NCI-H82 treated with DMSO at 0.1 percent for 48 hours (cell line): Measurements from ENCODE around the gene TRIM41.
"Not testable (repeated sequence)": the region's sequence is repeated elsewhere in the genome, so short reads cannot be mapped to it uniquely, and the experiment has no call there.

Experiments
- DNase-seq: peaks from one replicate; lab custom pipeline; 2025; ENCODE audit not compliant: unreplicated experiment; lab: John Stamatoyannopoulos, UW

TRIM41 gene

GRCh38 chr5:181192337-181193046 lies 30.6 kb upstream of the TRIM41 start:
- no peak for DNase-seq

GRCh38 chr5:181193656-181194055 lies 29.4 kb upstream of the TRIM41 start:
- DNase-seq: no peak

GRCh38 chr5:181194489-181195248 lies 28.4 kb upstream of the TRIM41 start:
- DNase-seq: no peak

DNA sequence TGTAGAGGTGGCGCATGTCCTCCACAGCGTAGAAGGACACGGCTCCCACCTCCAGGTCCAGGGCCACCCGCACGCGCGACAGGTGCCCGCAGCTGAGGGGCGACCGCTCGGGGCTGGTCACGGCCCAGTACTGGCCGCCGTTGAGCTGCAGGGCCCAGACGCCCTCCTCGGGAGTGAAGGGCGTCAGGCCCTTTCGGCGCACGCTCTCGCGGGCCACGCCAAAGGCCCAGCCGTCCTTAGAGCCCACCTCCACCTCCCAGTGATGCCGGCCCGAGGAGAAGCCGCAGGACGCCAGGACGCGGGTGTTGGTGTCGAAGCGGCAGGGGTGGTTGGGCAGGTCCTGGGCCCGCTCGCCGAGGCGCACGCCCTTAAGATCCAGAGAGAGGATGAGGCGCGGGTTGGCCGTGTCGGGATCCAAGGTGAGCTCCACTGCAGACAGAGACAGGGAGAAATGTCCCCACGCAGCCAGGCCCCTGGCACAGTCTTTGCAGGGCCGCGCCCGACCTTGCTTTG lies 27.8 kb upstream of the TRIM41 start:
- no peak for DNase-seq

GRCh38 chr5:181197326-181197951 lies 25.6 kb upstream of the TRIM41 start:
- DNase-seq: no peak

- no peak for DNase-seq
These were observed 24.9 kb upstream of the TRIM41 start for GRCh38 chr5:181198106-181198685.

GRCh38 chr5:181198905-181199519 lies 24.1 kb upstream of the TRIM41 start:
- no peak for DNase-seq

DNA sequence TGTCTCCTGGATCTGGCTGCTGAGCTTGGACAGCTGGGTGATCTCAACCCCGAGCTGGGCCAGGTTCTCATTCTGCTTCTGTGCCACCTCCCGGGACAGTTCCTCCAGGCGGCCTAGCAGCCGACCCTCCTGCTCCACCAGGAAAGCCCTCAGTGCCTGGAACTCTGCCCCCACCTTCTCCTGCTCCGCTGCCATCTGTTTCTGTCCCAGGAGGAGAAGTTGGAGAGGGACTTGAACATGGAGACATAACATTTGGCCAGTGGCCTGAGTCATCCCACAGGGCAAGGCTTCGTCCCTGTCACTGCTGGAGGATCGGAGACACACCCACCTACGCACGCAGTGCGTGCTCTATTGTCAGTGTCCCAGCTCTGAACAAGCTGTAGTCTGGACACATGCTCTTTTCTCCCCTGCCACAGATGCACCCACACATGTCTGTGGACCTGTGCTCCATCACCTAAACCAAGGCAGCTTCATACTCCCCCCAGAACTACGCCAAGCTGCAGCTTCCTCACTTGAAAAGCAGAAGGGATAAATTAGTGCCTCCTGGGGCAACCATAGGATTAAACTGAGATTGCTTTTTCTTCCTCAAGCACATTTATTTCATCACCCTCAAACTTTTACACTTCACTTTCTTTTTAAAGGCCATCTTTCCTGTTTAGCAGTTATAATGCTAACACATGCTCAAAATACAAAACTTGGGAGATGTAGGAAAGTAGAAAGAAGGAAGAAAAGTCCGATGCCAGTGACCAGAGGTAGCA lies 23.0 kb upstream of the TRIM41 start:
- no peak for DNase-seq

DNA sequence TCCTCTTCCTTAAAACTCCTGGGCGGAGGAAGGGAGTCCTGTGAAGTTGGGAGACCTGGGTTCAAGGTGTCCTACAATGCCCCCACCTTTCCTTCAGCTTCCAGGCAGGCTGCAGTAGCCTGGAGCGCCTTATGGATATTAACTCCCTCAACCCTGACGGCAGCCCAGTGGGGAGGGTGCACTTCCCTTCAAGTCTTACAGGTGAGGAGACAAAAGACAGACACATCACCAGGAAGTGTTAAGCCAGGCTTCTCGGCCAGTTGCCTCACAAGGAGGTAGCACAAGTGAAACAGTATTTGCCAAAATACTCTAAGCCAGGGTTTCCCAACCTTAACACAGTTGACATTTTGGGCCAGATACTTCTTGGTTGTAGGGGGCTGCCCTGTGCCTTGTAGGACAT lies 22.3 kb upstream of the TRIM41 start:
- no peak for DNase-seq

- DNase-seq: no peak
These were observed 19.9 kb upstream of the TRIM41 start for GRCh38 chr5:181203093-181203711.

DNA sequence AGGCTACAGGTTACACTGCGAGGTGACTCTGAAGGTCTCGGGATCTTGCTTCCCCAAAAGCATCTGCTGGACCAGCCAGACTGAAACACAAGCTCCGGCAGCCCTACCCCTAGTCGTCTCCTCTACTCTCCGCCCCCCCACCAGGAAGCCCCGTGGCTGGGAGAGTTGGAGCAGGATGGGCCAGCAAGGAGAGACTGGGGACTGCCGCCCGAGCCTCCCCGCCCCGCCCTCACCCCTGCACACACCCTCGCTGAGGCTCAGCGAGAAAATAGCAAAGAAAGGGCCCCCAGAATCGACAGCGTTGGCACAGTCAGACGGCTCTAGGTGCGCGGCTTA lies 19.3 kb upstream of the TRIM41 start:
- DNase-seq: no peak

DNA sequence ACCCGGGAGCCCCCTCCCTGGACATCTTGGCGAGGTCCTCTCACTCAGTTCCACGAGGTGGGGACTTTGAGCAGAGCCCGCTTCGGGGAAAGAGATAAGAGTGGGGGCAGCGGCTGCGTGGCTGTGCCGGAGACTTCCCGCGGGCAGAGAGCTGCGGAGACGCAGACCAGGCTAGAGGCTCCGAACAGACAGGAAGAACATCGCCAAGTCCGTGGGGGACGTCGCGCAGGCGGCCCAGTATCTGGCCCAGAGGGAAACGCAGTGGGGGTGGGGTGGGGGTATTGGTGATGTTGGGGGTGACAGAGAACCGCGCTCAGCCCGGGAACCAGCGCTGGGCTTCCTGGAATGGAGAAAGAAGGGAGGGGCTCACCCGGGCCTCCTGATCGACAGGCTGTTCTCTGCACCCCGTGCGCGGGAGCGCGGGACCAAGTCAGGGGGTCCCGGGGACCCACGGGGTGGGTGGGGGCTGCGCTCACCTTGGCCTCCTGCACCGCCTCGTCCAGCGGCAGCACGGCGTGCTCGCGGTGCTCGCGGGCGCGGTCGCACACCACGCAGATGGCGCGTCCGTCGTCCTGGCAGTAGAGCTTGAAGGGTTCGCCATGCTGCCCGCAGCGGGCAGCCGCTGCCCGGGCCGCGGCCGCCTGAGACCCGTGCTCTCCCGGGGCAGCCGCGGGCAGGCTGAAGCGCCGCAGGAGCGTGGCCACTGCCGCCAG lies 18.8 kb upstream of the TRIM41 start:
- no peak for DNase-seq

DNA sequence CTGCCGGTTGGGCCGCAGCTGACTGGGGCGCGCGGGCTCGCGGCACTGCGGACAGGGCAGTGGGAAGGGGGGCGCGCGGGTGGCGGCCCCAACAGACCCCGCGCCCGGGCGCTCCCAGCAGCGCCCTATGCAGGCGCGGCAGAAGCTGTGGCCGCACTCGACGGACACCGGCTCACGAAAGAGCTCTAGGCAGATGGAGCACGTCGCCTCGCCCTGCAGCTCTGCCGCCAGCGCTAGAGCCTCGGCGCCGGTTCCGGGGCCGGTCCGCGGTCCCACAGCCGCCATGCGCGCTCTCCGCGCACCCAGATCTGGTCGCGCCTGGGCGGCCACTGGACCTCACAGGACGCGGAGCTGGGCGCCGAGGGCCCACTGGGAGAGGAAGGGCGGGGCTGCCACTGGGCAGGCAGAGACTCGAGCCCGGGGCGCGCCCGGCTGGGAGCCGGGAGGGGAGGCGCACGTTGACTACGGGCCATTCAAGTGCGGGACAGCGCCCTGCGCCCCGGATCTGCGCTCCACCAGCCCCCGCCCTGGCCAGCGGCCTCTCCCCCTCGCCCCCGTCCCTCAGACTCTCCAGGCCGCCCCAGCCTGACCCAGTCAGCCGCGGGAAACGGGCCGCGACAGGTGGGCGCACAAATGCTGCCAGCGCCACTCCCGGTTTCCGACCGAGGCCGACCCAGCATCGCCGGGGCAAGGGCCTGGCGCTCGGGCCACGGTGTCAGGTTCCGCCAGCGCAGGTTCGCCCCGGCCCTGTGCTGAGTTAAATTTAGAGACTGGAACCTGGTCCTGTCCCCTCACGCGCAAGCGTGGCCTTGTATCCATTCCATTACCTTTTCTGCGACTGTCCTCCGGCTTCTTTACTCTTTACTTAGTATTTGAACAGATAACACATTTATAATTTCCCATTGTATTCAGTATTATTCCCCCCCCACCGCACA lies 18.0 kb upstream of the TRIM41 start, which contains the start of gene TRIM7:
TSS of gene TRIM7 (minus strand) at position 371 of the 935 bp plus-strand sequence. CDS start at position 285, 86 bp downstream.
- DNase-seq: no peak

GRCh38 chr5:181205761-181206649 lies 17.1 kb upstream of the TRIM41 start:
- DNase-seq: no peak

GRCh38 chr5:181207214-181207959 lies 15.7 kb upstream of the TRIM41 start:
- no peak for DNase-seq

GRCh38 chr5:181207960-181208253 lies 15.2 kb upstream of the TRIM41 start:
- no peak for DNase-seq

DNA sequence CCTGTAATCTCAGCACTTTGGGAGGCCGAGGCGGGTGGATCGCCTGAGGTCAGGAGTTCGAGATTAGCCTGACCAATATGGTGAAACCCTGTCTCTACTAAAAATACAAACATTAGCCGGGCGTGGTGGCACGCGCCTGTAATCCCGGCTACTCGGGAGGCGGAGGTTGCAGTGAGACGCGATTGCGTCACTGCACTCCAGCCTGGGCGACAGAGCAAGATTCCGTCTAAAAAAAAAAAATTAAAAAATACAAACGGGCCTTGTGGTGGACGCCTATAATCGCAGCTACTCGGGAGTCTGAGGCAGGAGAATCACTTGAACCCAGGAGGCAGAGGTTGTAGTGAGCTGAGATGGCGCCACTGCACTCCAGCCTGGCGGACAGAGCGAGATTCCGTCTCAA lies 14.1 kb upstream of the TRIM41 start:
- not testable (repeated sequence) for DNase-seq
